Neural cell (in vitro differentiated cells): Measurements from ENCODE around the gene FRY. TPM values are rescaled to one million over a fixed set of nuclear protein-coding genes. Genes with fewer than 3 reads are reported as not detected.

Experiments
- H2AFZ ChIP-seq: fragments of 200-600, 300-800 bp; sonication (generic), shearing (Covaris generic); 2 replicates; pipeline ENCODE4 v1.6.0; 2014; ENCODE audit warnings: low read depth, mild to moderate bottlenecking, antibody characterized with exemption, low read length, moderate library complexity
- H3F3A ChIP-seq: fragments of 200-600 bp; shearing (Covaris generic); 2 replicates; pipeline ENCODE4 v1.6.1; 2016; ENCODE audit warnings: mild to moderate bottlenecking, moderate library complexity, mixed read lengths, antibody characterized with exemption, low read length; ENCODE audit not compliant: insufficient read depth, poor library complexity, severe bottlenecking
- H3K27ac ChIP-seq: fragments of 200-600, 300-800 bp; sonication (generic), shearing (Covaris generic); 2 replicates; pipeline ENCODE4 v1.5.1; 2014; ENCODE audit warnings: mild to moderate bottlenecking, low read length, moderate library complexity
- H3K27me3 ChIP-seq: fragments of 300-800, 200-600 bp; sonication (generic), shearing (Covaris generic); 2 replicates; pipeline ENCODE4 v1.6.0; 2014; ENCODE audit warnings: mild to moderate bottlenecking, low read depth, low read length, moderate library complexity; ENCODE audit not compliant: insufficient read depth
- H3K36me3 ChIP-seq: fragments of 300-800, 200-600 bp; sonication (generic), shearing (Covaris generic); 2 replicates; pipeline ENCODE4 v1.5.1; 2014; ENCODE audit warnings: mild to moderate bottlenecking, antibody characterized with exemption, low read length, moderate library complexity; ENCODE audit not compliant: insufficient read depth
- H3K4me2 ChIP-seq: fragments of 300-800, 200-600 bp; sonication (generic), shearing (Covaris generic); 2 replicates; pipeline ENCODE4 v1.6.0; 2014; ENCODE audit warnings: mild to moderate bottlenecking, low read length
- H3K4me3 ChIP-seq: fragments of 300-800, 200-600 bp; sonication (generic), shearing (Covaris generic); 2 replicates; pipeline ENCODE4 v1.5.1; 2014; ENCODE audit warnings: mild to moderate bottlenecking, low read length, moderate library complexity
- H3K79me2 ChIP-seq: fragments of 200-600 bp; shearing (Covaris generic); replicated peaks from 2 replicates; pipeline ENCODE4 v1.6.0; 2014; ENCODE audit warnings: mild to moderate bottlenecking, low read length, moderate library complexity; ENCODE audit not compliant: insufficient read depth
- H3K9ac ChIP-seq: fragments of 300-800, 200-600 bp; sonication (generic), shearing (Covaris generic); 2 replicates; pipeline ENCODE4 v1.6.1; 2016; ENCODE audit warnings: mild to moderate bottlenecking, low read length, mixed read lengths
- H3K9me2 ChIP-seq: fragments of 200-600 bp; shearing (Covaris generic); 2 replicates; pipeline ENCODE4 v1.6.1; 2016; ENCODE audit warnings: mild to moderate bottlenecking, low read length, mixed read lengths; ENCODE audit not compliant: insufficient read depth
- H3K9me3 ChIP-seq: fragments of 200-600, 300-800 bp; sonication (generic), shearing (Covaris generic); 2 replicates; pipeline ENCODE4 v1.6.1; 2016; ENCODE audit warnings: mild to moderate bottlenecking, mixed run types, low read length, moderate library complexity, mixed read lengths
- H4K20me1 ChIP-seq: fragments of 200-600 bp; shearing (Covaris generic); 2 replicates; pipeline ENCODE4 v1.6.1; 2016; ENCODE audit warnings: mild to moderate bottlenecking, mixed run types; ENCODE audit not compliant: insufficient read depth
- EP300 ChIP-seq: fragments of 450-650 bp; conservative IDR thresholded peaks from 2 replicates; pipeline ENCODE4 v1.6.1; 2014; ENCODE audit warnings: antibody characterized with exemption, mild to moderate bottlenecking, moderate library complexity; ENCODE audit not compliant: poor library complexity, severe bottlenecking
- EZH2 ChIP-seq: fragments of 200-600, 300-800 bp; shearing (Covaris generic), sonication (generic); IDR thresholded peaks from 2 replicates; pipeline ENCODE4 v1.6.1; 2014; ENCODE audit warnings: antibody characterized with exemption, low read length, borderline replicate concordance, mild to moderate bottlenecking; ENCODE audit not compliant: insufficient read depth, poor library complexity, severe bottlenecking
- MXI1 ChIP-seq: fragments of 450-650 bp; conservative IDR thresholded peaks from 2 replicates; pipeline ENCODE4 v1.6.1; 2014; ENCODE audit warnings: antibody characterized with exemption, mild to moderate bottlenecking; ENCODE audit not compliant: poor library complexity, severe bottlenecking
- POLR2AphosphoS5 ChIP-seq: IDR thresholded peaks from 2 replicates; pipeline ENCODE4 v1.6.1; 2012
- RAD21 ChIP-seq: fragments of 450-650 bp; conservative IDR thresholded peaks from 2 replicates; pipeline ENCODE4 v1.6.1; 2014; ENCODE audit warnings: antibody characterized with exemption, mild to moderate bottlenecking, moderate library complexity
- SMC3 ChIP-seq: fragments of 450-650 bp; conservative IDR thresholded peaks from 2 replicates; pipeline ENCODE4 v1.6.1; 2014; ENCODE audit warnings: antibody characterized with exemption, mild to moderate bottlenecking, moderate library complexity; ENCODE audit not compliant: poor library complexity
- TAF1 ChIP-seq: IDR thresholded peaks from 2 replicates; pipeline ENCODE4 v1.6.1; 2012; ENCODE audit warnings: low read depth
- polyA plus RNA-seq: library from polyadenylated mRNA; depleted of rRNA; stranded (reverse); fragments of >200 nt; gene quantifications from 2 replicates; pipeline ENCODE4 v1.2.3, GENCODE V29; 2014
- TF ChIP-seq, protein P1 (sequence below): IDR thresholded peaks from 2 replicates; pipeline ENCODE4 v1.6.1; 2012; ENCODE audit warnings: borderline replicate concordance
- TF ChIP-seq, protein P2 (sequence below): fragments of 450-650 bp; IDR thresholded peaks from 2 replicates; pipeline ENCODE4 v1.5.1; 2014; ENCODE audit warnings: antibody characterized with exemption, mild to moderate bottlenecking, moderate library complexity; ENCODE audit not compliant: poor library complexity, severe bottlenecking

Gene FRY
- polyA plus RNA-seq, 1 donor from 2014 or later: 49.3 TPM

DNA sequence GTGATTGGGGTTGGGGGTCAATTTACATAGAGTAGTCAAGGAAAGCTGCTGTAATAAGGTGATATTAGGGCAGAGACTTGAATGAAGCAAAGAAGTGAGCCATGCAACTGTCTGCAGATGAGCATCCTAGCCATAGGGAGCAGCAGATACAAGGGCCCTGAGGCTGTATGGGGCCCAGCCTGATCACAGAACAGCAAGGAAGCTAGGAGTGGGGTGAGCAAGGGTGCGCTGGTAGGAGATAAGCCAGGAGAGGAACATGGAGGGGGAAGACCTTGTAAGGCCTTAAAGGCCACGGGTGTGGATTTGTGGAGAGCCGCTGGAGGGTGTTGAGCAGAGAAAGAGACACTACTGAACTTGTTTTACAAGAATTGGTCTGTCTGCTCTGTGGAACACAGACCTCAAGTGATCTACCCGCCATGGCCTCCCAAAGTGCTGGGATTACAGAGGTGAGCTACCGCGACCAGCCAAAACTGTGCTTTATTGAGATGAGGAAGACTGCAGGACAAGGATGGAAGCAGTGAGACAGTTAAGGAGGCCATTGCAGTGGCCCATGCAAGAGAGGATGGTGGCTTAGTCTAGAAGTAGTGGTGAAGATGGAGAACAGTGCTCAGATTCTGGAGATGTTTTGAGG, 190.6 kb downstream of the FRY start:
- Histone ChIP-seq H3K9ac (no peak overlapping the region), H3K79me2 (no peaks in the 10 kb centered on the region)

DNA sequence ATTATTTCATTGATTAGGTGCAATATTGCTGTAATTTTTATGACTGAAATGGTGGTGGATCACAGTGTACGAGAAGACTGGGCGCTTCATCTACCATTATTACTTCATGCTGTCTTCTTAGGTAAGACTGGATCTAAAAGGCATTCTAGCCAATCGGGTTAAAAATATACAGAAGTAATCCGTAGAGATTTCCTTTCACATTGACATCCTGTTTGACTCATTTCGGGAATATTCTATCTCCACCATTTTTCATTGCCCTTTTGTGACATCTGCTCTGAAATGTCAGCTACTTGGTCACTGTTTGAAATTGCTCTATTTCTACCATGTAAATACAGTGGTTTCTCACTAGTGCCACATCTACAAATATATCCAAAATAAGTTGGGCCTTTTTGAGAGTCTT, 193.3 kb downstream of the FRY start:
- Histone ChIP-seq H3K36me3 (peaks cover 11% of the 10 kb centered on the region), H3K27me3 (no peaks in the 10 kb centered on the region), H3K79me2 (no peaks in the 10 kb centered on the region), H2AFZ (no peak overlapping the region), H3F3A (no peaks in the 10 kb centered on the region), H3K4me2 (no peak overlapping the region), H3K4me3 (no peak overlapping the region), H4K20me1 (no peaks in the 10 kb centered on the region), H3K9me3 (no peaks in the 10 kb centered on the region), H3K9ac (no peak overlapping the region), H3K9me2 (no peaks in the 10 kb centered on the region), H3K27ac (no peak overlapping the region)
- TF ChIP-seq MXI1: no peak
- TF ChIP-seq EZH2: no peak
- TF ChIP-seq EP300: no peak

More for the DNA sequence above, 190.6 kb downstream of the FRY start:
- peaks cover 11% of the 10 kb centered on the region for H3K36me3 ChIP-seq
- no peaks in the 10 kb centered on the region for H3K27me3 ChIP-seq
- H3K27ac ChIP-seq: no peak overlapping the region
- H2AFZ ChIP-seq: no peak overlapping the region
- H3K9me3 ChIP-seq: no peaks in the 10 kb centered on the region
- no peaks in the 10 kb centered on the region for H4K20me1 ChIP-seq
- no peaks in the 10 kb centered on the region for H3F3A ChIP-seq
- no peaks in the 10 kb centered on the region for H3K9me2 ChIP-seq
- no peak overlapping the region for H3K4me2 ChIP-seq
- TF ChIP-seq MXI1 (no peak), SMC3 (no peak), EP300 (no peak), EZH2 (no peak), POLR2AphosphoS5 (no peak), TAF1 (no peak), RAD21 (no peak)
- TF ChIP-seq, protein P1, sequence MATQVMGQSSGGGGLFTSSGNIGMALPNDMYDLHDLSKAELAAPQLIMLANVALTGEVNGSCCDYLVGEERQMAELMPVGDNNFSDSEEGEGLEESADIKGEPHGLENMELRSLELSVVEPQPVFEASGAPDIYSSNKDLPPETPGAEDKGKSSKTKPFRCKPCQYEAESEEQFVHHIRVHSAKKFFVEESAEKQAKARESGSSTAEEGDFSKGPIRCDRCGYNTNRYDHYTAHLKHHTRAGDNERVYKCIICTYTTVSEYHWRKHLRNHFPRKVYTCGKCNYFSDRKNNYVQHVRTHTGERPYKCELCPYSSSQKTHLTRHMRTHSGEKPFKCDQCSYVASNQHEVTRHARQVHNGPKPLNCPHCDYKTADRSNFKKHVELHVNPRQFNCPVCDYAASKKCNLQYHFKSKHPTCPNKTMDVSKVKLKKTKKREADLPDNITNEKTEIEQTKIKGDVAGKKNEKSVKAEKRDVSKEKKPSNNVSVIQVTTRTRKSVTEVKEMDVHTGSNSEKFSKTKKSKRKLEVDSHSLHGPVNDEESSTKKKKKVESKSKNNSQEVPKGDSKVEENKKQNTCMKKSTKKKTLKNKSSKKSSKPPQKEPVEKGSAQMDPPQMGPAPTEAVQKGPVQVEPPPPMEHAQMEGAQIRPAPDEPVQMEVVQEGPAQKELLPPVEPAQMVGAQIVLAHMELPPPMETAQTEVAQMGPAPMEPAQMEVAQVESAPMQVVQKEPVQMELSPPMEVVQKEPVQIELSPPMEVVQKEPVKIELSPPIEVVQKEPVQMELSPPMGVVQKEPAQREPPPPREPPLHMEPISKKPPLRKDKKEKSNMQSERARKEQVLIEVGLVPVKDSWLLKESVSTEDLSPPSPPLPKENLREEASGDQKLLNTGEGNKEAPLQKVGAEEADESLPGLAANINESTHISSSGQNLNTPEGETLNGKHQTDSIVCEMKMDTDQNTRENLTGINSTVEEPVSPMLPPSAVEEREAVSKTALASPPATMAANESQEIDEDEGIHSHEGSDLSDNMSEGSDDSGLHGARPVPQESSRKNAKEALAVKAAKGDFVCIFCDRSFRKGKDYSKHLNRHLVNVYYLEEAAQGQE: no peak
- TF ChIP-seq, protein P2, sequence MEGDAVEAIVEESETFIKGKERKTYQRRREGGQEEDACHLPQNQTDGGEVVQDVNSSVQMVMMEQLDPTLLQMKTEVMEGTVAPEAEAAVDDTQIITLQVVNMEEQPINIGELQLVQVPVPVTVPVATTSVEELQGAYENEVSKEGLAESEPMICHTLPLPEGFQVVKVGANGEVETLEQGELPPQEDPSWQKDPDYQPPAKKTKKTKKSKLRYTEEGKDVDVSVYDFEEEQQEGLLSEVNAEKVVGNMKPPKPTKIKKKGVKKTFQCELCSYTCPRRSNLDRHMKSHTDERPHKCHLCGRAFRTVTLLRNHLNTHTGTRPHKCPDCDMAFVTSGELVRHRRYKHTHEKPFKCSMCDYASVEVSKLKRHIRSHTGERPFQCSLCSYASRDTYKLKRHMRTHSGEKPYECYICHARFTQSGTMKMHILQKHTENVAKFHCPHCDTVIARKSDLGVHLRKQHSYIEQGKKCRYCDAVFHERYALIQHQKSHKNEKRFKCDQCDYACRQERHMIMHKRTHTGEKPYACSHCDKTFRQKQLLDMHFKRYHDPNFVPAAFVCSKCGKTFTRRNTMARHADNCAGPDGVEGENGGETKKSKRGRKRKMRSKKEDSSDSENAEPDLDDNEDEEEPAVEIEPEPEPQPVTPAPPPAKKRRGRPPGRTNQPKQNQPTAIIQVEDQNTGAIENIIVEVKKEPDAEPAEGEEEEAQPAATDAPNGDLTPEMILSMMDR: no peak
- H3K4me3 ChIP-seq: no peak overlapping the region
